HG02885 (cell line): ENCODE data around the gene RAI1.

Experiments used
- ATAC-seq: cut with Tn5 transposase; IDR thresholded peaks from one replicate; pipeline ENCODE4 v1.9.1; 2021; ENCODE audit warnings: mild to moderate bottlenecking; ENCODE audit not compliant: unreplicated experiment, poor library complexity

The RAI1 gene

DNA sequence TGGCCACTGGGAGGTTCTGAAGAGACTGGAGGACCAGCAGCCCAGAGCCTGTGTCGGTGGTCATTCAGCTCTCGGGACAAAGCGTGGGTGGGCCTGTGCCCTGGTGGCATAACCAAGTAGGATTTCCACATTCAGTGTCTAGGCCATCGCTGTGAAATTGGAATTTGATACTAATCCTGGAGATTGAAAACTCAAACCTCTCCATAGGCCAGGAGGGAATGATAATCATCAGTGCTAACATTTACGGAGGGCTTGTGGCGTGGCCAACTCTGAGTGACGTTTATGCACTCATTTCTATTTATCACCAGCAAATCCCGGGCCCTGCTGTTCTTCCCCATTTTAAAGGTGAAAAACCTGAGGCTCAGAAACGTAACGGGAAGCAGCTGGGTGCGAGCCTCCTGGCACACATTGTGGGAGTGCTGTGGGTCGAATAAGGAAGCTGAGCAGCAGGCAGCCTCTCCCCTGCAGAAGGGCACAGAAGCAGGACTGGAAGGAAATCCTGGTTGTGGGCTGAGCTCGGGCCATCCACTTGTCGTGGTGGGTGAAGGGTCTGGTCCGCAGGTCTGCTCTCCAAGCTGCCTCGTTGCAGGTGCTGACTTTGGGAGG lies 33.1 kb downstream of the RAI1 start:
- no peak for ATAC-seq

DNA sequence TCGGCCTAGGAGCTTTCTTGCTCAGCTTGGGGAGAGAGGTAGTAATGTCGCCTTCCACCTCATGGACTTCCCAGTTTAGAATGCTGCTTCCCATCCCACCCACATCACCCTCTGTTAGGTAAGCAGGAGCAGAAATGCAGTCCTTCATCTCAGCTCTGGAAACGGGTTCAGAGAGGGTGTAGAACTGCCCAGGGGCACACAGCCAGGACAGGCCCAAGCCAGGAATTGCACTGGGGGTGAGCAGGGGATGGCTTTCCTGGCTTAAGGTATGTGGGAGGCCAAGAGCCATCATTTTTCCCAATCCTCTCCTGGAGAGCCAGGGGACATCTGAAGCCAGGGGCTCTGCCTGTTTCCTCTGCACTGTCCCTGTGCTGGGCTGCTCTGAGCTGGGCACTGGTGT lies 33.6 kb downstream of the RAI1 start:
- ATAC-seq = no peak

DNA sequence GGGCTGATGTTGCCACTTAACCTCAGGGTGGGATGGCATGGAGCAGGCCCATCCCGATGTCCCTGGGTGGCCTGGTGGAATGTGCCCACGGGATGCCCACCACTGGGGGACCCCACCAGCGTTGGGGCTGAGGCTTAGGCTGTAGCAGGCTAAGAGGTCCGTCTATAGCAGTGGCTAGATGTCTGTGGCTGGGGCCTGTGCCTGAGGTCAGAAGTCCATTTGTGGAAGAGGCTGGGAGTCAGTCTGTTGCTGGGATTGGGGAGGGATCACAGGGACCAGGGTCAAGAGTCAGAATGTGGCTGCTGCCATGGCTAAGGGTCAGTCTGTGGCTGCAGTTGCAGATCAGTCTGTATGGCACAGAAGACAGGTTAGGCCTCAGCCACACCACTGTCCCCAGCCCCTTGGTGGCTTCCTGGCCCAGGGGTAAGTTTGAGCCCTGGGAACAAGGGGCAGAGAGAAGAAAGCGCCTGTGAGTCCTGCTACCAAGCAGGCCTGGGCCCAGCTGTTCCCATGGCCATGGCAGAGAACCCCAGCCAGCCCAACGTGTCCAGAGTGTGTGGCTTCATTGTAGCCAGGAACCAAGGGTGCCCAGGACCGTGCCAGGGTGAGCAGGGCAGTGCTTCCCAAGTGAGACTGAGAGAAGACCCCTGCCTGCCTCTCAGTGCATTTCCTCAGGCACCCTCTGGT lies 35.7 kb downstream of the RAI1 start:
- no peak for ATAC-seq

DNA sequence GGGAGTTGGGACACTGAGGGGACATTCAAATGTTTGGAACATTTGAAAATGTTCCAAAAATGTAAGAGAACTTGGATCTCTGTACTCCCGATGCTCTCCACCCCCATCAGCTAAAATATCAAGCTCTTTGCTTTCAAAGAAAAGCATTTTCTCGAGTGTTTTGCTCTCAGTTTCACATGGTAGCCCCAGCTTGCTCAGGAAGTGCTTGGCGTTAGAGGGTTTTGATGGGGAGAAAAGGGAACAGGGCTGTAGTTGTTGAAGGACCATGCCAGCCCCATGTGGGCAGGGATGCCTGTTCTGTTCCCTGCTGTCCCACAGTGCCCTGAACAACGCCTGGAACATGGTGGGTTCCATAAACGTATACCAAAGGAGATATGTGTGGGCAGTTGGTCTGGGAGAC lies 37.0 kb downstream of the RAI1 start:
- no peak for ATAC-seq

DNA sequence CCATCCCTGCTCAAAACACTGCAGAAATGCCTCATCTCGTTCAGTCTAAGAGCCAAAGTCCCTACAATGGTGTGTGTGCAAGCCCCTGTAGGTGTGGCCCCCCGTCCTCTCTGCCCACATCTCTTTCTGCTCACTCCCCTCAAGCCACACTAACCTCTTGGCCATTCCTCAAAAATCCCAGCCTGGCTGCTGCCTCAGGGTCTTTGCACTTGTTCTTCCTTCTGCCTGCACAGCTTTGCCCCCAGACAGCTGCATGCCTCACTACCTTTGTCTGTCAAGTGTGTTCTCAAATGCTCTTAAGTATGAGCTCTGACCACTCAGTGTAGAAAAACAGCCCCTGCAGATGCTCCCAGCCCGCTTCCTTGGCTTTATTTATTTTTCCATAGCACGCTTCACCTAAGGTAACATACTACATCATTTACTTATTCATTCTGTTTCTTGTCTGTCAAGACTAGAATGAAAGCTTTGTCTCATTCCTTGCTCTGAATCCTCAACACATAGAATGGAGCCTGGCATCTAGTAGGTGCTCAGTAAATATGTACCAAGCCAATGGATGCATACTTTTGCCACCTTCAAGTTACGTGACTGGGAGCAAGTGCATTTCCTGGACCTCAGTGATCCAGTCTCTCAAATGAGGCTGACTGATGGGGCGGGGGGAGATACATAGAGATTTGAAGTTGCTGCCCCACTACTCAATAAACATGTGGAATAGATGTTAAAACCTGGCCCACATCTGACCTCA lies 38.1 kb downstream of the RAI1 start:
- ATAC-seq = no peak

DNA sequence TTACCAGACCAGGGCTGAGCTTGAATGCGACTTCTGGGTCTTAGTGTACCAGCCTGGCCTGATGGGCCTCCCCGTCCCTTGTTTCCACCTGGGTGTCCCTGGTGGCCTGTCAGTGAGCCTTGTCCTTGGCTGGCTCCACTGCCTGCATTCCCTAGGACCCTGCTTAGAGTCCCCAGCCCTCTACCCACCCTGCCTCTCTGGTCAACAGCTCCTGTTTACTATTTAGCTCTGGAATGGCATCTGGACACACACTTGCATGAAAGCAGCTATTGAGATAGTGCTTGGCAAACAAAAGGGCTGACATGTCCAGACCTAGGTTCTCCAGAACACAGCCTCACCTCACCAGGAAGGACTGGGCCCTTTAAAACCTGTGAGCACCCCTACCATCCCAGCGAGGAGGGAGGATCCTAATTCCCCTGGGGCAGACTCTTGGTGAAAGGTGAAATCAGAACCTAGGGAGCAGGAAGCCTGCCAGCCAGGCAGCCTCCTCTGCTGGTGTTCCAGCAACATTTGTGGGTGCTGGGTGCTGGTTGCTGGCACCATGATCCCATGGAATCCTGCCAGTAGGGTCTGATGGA lies 38.8 kb downstream of the RAI1 start:
- ATAC-seq = no peak

DNA sequence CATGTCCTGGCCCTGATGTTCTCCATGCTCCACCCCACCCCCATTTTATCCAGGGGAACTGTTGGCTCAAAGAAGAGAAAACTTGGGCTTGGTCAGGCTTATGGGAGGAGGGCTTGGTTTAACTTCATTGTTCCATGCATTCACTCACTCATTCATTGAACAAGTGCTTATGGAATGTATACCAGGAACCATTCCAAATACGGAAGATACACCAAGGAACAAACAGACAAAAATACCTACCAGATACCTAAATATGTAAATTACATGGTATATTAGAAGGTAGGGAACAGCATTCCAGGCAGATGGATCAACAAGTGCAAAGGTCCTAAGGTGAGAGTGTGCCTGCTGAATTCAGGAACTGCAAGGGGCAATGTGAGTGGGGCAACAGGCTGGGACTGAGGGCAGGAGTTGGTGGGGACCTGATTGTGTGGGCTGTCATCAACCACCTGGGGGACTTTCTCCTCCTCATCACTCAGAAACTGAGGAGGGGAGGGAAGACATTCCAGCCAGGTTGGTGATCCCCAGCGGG lies 39.9 kb downstream of the RAI1 start:
- no peak for ATAC-seq

DNA sequence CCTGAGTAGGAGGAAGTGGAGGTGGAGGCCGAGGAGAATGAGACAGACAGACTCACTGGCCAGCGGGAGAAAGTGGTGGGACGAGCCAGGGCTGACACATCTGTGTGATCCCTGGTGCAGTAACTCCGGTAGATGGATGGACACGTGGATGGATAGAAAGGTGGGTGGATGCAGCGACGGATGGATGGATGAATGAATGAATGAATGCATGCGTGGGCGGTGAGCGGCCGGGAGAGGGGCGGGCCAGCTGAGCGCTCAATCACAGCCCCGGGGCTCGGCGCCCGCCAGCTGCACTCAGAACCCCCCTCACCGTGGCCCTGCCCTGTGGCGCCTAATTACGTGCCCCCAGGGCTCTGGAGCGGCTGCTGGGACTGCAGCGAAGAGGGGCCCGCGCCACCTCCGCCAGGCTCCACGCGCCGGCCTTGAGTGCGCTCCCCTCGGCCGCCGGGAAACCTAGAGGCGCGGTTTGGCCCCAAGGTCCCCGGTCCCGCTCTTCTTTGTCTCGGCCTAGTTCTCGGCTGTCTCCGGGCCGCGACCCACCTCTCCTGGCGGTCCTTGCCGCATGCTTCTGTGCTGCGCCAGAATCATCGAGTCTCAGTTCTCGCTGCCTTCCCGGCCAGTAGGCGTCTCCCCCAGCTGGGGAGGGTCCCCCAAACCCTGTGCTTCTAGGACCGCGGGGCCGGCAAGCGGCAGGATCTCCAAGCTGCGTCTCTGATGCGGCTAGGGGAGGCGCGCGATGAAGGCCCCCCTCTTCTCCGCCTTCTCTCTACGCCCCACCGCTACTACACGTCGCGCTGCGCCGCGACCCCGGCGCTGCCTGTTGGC lies 41.0 kb downstream of the RAI1 start:
- no peak for ATAC-seq

DNA sequence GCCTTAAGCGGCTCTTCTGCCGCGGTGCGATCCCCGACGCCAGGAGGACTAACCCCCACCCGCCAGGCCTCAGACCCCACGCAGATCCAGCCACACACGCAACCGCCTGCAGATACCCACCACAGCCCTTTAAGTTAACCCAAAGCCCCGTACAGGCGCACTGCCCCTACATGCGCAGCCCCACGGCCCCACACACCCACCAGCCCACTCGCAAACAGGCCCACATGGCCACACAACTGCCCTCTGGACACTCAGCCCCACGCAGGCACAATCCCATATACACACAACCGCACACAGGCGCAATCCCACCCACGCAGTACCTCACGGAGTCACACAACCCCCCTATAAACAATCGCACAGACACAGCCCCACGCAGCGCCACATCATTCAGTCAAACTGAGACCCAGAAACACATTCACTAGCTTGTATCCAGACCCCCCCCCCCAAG lies 41.7 kb downstream of the RAI1 start:
- ATAC-seq = no peak

DNA sequence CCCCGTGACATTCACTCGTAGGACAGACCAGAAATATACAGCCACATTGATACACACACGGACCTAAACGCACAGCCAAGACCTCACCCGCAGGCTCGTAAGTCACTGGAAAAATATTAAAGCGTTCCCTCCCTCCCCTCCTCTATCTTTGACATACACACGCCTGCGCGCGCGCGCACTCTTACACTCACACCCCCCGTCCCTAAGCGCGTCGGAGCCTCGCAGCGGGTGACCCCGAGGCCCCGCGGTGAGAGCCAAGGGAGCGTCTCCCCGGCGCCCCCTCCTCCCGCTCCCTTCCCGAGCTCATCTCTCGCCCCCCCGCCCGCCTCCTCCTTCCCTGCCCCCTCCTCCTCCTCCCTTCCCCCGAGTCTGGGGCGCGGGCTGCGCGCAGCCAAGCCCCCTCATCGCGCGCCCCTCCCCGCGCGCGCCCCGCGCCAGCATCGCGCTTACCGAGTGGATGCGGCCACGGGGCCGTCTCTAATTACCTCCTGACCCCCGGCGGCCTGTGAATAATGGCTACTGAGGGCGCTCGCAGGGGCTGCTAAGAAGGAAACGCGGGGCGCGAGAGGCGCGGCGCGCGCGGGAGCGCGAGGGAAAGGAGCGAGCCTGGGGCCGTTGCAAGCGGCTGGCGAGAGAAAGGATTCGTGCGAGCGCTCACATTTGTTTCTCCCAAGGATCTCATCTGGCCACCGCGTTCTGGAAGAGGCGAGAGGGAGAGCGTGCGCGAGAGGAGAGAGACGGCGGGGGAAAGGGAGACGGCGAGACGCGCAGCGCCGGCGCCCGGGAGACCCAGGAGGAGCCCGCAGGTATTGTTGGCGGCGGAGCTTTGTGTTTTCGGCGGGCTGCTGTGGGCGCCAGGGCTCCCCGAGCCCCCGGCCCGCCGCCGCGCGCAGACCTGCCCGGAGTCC lies 42.4 kb downstream of the RAI1 start:
- no peak for ATAC-seq

DNA sequence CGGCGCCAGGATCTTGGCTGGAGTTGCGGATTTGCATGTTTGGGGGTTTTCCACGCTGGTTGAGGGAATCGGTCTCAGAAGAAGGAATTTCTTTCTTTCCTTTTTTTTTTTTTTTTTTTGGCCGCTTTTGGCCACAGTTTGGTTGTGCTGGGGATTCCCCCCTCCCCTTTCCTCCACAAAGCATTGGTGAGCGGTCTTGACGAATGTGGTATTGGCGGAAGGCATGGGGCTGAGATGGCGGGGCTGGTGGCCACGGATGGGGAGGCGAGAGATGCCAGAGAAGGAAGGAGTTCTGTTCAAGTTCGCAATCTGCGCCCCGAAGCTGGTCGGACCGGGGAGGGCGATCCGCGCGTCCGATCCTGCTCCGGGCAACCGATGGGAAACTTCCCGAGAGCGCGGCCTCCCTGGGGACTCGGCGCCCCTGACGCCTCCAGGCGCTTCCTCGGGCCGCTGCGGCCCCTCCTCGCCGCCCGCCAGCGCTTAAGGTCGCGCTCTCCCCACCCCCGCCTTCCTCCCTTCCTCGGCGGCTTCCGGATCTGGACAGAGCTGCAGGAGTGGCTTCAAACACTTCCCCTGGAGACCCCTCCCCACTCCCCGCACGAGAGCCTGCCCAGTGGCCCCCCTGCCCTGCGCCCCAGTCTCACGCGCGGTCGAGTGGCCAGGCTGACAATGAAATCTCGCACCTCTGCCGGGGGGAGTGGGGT lies 43.2 kb downstream of the RAI1 start:
- ATAC-seq = no peak

DNA sequence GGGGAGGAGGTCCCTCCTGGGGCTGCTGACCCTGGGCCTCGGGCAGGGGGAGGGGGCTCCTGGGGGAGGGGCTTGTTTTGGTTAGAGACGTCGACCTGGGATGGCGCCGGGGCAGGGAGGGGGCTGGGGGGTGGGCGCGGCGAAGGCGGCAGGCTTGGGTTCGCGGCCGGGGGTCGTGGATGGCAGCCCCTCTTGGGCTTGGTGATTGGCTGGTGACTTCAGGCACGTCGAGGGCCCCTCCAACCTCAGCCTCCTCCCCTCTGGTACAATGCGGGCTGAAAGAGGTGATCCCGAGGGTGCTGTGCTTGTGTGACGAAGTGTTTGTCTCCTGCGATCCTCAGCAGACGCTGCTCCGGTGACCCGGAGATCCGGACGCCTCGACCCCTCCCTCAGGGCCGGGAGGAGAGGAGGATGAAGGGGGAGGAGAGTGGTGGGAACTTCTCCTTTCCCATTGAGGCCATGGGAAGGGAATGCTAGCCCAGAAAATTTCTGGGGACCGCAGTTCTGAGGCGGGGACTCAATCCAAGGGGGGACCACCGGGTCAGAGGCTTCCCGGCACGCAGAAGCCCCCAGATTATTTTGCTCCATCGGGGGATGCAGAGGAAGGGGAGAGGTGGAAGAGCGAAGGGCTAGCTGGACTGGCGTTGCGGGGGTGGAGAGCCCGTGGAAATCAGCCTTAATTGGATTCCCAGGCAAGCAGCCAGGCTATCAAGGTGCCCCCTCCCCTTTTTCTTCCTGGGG lies 43.9 kb downstream of the RAI1 start:
- ATAC-seq = no peak

DNA sequence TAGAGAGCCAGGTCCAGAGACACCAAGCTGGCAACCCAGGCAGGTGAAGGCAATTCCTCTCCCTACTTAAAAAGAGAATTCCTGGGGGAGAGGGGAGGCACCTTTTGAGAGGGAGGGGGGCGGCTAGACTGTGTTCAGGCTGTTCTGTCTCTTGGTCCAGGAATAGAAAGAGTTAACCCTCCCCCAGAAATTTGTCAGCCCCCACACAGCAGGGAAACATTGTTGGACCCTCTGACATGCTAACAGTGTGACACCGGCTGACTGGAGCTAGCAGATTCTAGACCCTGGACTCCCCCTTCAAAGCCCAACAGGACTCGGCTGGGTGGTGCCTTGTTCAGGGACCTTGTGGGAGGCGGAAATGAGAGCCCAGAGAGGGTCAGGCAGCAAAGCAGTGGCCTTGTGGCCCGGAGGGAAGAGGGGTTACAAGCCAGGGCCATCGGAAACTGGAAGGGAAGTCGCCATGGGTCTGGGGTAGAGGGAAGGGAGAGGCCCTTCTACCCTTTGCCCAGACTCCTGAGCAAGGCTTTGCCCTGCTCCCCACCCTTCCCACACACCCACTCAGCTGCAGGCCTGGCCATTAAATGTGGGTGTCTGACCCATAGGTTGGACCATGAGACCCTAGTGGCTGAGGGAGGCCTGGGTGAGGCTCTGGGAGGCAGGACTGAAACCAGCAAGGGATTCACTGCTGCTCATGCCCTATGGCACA lies 44.6 kb downstream of the RAI1 start:
- no peak for ATAC-seq

DNA sequence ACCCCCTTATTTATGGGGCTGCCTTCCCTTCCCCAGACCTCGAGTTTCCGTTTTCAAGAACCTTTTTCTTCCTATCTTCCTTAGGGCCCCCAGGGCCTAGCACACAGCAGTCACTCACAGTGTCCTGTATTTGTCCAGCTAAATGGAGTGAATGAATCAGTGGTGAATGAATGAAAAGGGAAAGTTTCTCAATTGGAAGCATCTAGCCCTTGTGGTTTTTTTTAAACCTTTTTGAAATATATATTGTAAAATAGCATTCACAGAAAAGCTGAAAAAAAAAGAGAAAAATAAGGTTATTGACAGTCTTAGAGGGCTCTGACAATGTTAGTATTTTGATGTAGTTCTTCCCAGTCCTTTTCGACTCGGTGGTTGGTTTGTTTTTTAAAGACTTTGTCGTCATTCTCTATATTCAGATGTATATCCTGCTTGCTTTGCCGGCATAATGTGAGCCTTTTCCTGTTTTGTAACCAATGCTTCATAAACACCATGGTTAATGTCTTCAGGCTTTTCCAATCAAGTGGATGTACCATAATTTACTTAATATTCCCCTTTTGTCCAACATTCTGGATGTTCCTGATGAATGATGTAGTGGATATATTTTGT lies 45.3 kb downstream of the RAI1 start:
- no peak for ATAC-seq

DNA sequence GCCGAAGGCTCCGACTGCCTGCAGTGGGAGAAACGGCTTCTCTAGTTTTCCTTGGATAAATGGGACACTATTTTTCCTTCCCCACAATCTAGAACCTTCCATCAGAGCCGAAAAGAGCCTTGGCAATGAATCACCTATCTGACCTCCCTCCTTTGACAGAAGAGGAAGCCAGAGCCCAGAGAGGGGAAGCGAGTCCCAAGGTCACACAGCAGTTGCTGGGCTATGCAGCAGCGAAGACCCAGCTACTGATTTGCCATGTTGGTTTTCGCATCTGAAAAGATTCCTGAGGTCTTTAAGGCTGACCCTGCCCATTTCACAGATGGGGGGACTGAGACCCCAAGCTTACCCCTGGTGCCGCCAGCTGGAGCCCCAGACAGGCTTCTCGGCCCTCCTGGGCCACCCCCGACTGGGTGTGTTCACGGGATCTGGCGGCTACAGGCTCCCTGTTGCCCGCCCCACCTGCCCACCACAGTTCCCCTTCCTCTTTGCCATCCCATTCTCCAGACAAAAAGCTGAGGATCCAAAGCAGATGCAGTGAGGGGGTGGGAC lies 45.9 kb downstream of the RAI1 start:
- no peak for ATAC-seq

DNA sequence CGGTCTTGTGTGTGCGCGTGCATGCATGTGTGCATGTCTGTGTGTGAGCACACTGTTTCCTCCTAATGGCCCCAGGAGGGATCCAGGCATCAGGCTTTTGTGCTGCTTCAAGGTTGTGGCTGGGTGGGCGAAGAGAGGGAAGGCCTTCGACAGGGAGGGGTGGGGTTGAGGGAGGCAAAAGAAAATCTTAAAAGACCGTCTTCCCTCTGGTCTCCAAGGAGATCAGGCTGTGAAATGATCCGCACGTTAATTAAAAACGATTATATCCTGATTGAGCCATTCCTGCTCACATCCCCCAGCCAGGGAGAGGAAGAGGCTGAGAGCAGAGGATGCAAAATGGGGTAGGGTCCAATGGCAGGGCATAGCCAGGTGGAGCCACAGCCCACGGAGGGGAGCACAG lies 46.9 kb downstream of the RAI1 start:
- no peak for ATAC-seq
